CD8-positive, alpha-beta memory T cell (primary cell): ENCODE data around the gene BZW2. TPM values are rescaled to one million over a fixed set of nuclear protein-coding genes. Genes with fewer than 3 reads are reported as not detected.

Experiments used
- CTCF ChIA-PET: fragments of 350-600 bp; sonication (Branson Sonifier 250); formaldehyde crosslinking; loops from one replicate; lab custom pipeline; 2021; ENCODE audit warnings: antibody characterized with exemption; lab: Charles Lee
- POLR2A ChIA-PET: fragments of 350-600 bp; sonication (Branson Sonifier 250); formaldehyde crosslinking; loops from one replicate; lab custom pipeline; 2021; ENCODE audit warnings: antibody characterized with exemption; lab: Charles Lee
- DNase-seq, 5 donors: peaks; one replicate each; pipeline versions ENCODE4 v3.0.0 to v3.0.0-alpha.2; 2020 to 2022; ENCODE audit warnings: mixed read lengths in 1 of 5
- H3K27ac ChIP-seq: one replicate; pipeline ENCODE4 v1.7.0; 2013; ENCODE audit warnings: low read depth, mild to moderate bottlenecking, low read length, moderate library complexity
- H3K27me3 ChIP-seq: 2 replicates; pipeline ENCODE4 v1.7.0; 2013; ENCODE audit warnings: low read length, mild to moderate bottlenecking; ENCODE audit not compliant: insufficient read depth, poor library complexity, severe bottlenecking
- H3K36me3 ChIP-seq: 2 replicates; pipeline ENCODE4 v1.7.0; 2013; ENCODE audit warnings: mild to moderate bottlenecking, low read length, moderate library complexity; ENCODE audit not compliant: insufficient read depth
- H3K4me1 ChIP-seq: 2 replicates; pipeline ENCODE4 v1.7.0; 2013; ENCODE audit warnings: mild to moderate bottlenecking, low read length, moderate library complexity; ENCODE audit not compliant: insufficient read depth
- H3K4me3 ChIP-seq: 2 replicates; pipeline ENCODE4 v1.7.0; 2013; ENCODE audit warnings: mild to moderate bottlenecking, low read length
- H3K9me3 ChIP-seq: 2 replicates; pipeline ENCODE4 v1.7.0; 2013; ENCODE audit warnings: mild to moderate bottlenecking, low read length
- H3K27ac Mint-ChIP-seq, 8 donors: one replicate each; pipeline ENCODE4 v1.8.0; 2020 to 2021; ENCODE audit warnings: mixed read lengths in 8 of 8, mild to moderate bottlenecking in 6 of 8, inconsistent platforms in 3 of 8, moderate library complexity in 3 of 8
- H3K27me3 Mint-ChIP-seq, 2 donors: one replicate each; pipeline ENCODE4 v1.8.0; 2020 to 2021; ENCODE audit warnings: mixed read lengths in 2 of 2, mild to moderate bottlenecking in 1 of 2, moderate library complexity in 1 of 2
- H3K36me3 Mint-ChIP-seq, 3 donors: one replicate each; pipeline ENCODE4 v1.8.0; 2020 to 2021; ENCODE audit warnings: mixed read lengths in 3 of 3, inconsistent platforms in 1 of 3, mild to moderate bottlenecking in 1 of 3
- H3K4me1 Mint-ChIP-seq, 3 donors: one replicate each; pipeline ENCODE4 v1.8.0; 2020 to 2021; ENCODE audit warnings: mixed read lengths in 3 of 3, inconsistent platforms in 1 of 3, mild to moderate bottlenecking in 1 of 3
- H3K4me3 Mint-ChIP-seq, 7 donors: one replicate each; pipeline ENCODE4 v1.8.0; 2020 to 2021; ENCODE audit warnings: mixed read lengths in 7 of 7, mild to moderate bottlenecking in 6 of 7, moderate library complexity in 4 of 7, inconsistent platforms in 2 of 7
- H3K9me3 Mint-ChIP-seq, 5 donors: one replicate each; pipeline ENCODE4 v1.8.0; 2020 to 2022; ENCODE audit warnings: mixed read lengths in 5 of 5, mild to moderate bottlenecking in 3 of 5, moderate library complexity in 2 of 5, inconsistent platforms in 1 of 5
- polyA plus RNA-seq: library from polyadenylated mRNA; unstranded; fragments of 300-500 nt; fragmentation: Illumina TruSeq; gene quantifications from one replicate; pipeline ENCODE4 v1.2.3, GENCODE V29; 2021
- total RNA-seq, 2 experiments: library from RNA; stranded (reverse); gene quantifications; one replicate each; pipeline ENCODE4 v1.2.3, GENCODE V29; 2021

The BZW2 gene
- total and polyA plus RNA-seq, 3 experiments from 2014 or later, result 52.9 to 136 (median 128) TPM

- Mint-ChIP-seq H3K4me1 (peaks cover 0 to 7% (median 0%) of the 10 kb centered on the region in 3 donors), H3K27ac (no peak overlapping the region), H3K36me3 (peaks cover 6 to 12% (median 7%) of the 10 kb centered on the region in 3 donors), H3K4me3 (no peak overlapping the region), H3K9me3 (no peaks in the 10 kb centered on the region), H3K27me3 (no peaks in the 10 kb centered on the region)
- Histone ChIP-seq H3K4me3 (no peak overlapping the region), H3K9me3 (no peaks in the 10 kb centered on the region), H3K27ac (no peak overlapping the region), H3K36me3 (no peaks in the 10 kb centered on the region), H3K27me3 (no peaks in the 10 kb centered on the region), H3K4me1 (no peaks in the 10 kb centered on the region)
- DNase-seq, result no peak
- ChIA-PET POLR2A (no interaction called here), CTCF (no interaction called here)
Measured at GRCh38 chr7:16712916-16713315, 66.9 kb downstream of the BZW2 start.

GRCh38 chr7:16715928-16716327 lies 69.9 kb downstream of the BZW2 start:
- Mint-ChIP-seq H3K4me3 (no peak overlapping the region), H3K27me3 (no peaks in the 10 kb centered on the region), H3K27ac (no peak overlapping the region), H3K4me1 (peaks cover 0 to 7% (median 0%) of the 10 kb centered on the region in 3 donors), H3K36me3 (peaks cover 3 to 7% (median 7%) of the 10 kb centered on the region in 3 donors), H3K9me3 (no peaks in the 10 kb centered on the region)
- H3K27ac ChIP-seq, result no peak overlapping the region
- no peaks in the 10 kb centered on the region for H3K4me1 ChIP-seq
- ChIA-PET CTCF (no interaction called here), POLR2A (no interaction called here)
- H3K27me3 ChIP-seq, result no peaks in the 10 kb centered on the region
- H3K9me3 ChIP-seq, result no peaks in the 10 kb centered on the region
- H3K4me3 ChIP-seq, result no peak overlapping the region
- DNase-seq, result no peak
- no peaks in the 10 kb centered on the region for H3K36me3 ChIP-seq

- no peak for DNase-seq
- H3K4me3 ChIP-seq, result no peak overlapping the region
- Mint-ChIP-seq H3K4me3 (no peak overlapping the region), H3K4me1 (no peaks in the 10 kb centered on the region), H3K36me3 (peaks cover 0 to 4% (median 3%) of the 10 kb centered on the region in 3 donors), H3K9me3 (no peaks in the 10 kb centered on the region), H3K27me3 (no peaks in the 10 kb centered on the region), H3K27ac (no peak overlapping the region)
- H3K27me3 ChIP-seq, result no peaks in the 10 kb centered on the region
- H3K9me3 ChIP-seq, result no peaks in the 10 kb centered on the region
- CTCF ChIA-PET, result no interaction called here
- no peaks in the 10 kb centered on the region for H3K4me1 ChIP-seq
- H3K36me3 ChIP-seq, result no peaks in the 10 kb centered on the region
- no peak overlapping the region for H3K27ac ChIP-seq
- POLR2A ChIA-PET, result no interaction called here
Measured at GRCh38 chr7:16718111-16718656, 72.2 kb downstream of the BZW2 start.

- Histone ChIP-seq H3K9me3 (no peaks in the 10 kb centered on the region), H3K27me3 (no peaks in the 10 kb centered on the region), H3K4me1 (no peaks in the 10 kb centered on the region), H3K4me3 (no peak overlapping the region), H3K27ac (no peak overlapping the region), H3K36me3 (no peaks in the 10 kb centered on the region)
- ChIA-PET CTCF (no interaction called here), POLR2A (no interaction called here)
- H3K9me3 Mint-ChIP-seq, result no peaks in the 10 kb centered on the region
- H3K4me1 Mint-ChIP-seq, result no peaks in the 10 kb centered on the region
- no peak overlapping the region for H3K4me3 Mint-ChIP-seq
- DNase-seq, result no peak
- no peak overlapping the region for H3K27ac Mint-ChIP-seq
- no peaks in the 10 kb centered on the region for H3K27me3 Mint-ChIP-seq
- peaks cover 0 to 4% (median 3%) of the 10 kb centered on the region in 3 donors for H3K36me3 Mint-ChIP-seq
Measured at GRCh38 chr7:16719699-16720098, 73.7 kb downstream of the BZW2 start.

GRCh38 chr7:16721541-16721940 lies 75.6 kb downstream of the BZW2 start:
- ChIA-PET POLR2A (no interaction called here), CTCF (no interaction called here)
- no peak for DNase-seq
- H3K9me3 Mint-ChIP-seq, result no peaks in the 10 kb centered on the region
- H3K4me3 Mint-ChIP-seq, result no peak overlapping the region
- no peaks in the 10 kb centered on the region for H3K27me3 Mint-ChIP-seq
- H3K4me1 ChIP-seq, result no peaks in the 10 kb centered on the region
- no peak overlapping the region for H3K27ac ChIP-seq
- H3K36me3 ChIP-seq, result no peaks in the 10 kb centered on the region
- no peaks in the 10 kb centered on the region for H3K27me3 ChIP-seq
- no peak overlapping the region for H3K4me3 ChIP-seq
- no peaks in the 10 kb centered on the region for H3K9me3 ChIP-seq
- H3K27ac Mint-ChIP-seq, result no peak overlapping the region
- H3K4me1 Mint-ChIP-seq, result no peaks in the 10 kb centered on the region
- peaks cover 0 to 2% (median 0%) of the 10 kb centered on the region in 3 donors for H3K36me3 Mint-ChIP-seq

GRCh38 chr7:16724344-16724743 lies 78.4 kb downstream of the BZW2 start:
- CTCF ChIA-PET, result no interaction called here
- H3K27ac Mint-ChIP-seq, result no peak overlapping the region
- no peaks in the 10 kb centered on the region for H3K9me3 ChIP-seq

GRCh38 chr7:16726189-16726588 lies 80.2 kb downstream of the BZW2 start:
- Histone ChIP-seq H3K4me1 (no peaks in the 10 kb centered on the region), H3K36me3 (no peaks in the 10 kb centered on the region), H3K27me3 (no peaks in the 10 kb centered on the region), H3K4me3 (no peak overlapping the region), H3K27ac (no peak overlapping the region), H3K9me3 (no peaks in the 10 kb centered on the region)
- Mint-ChIP-seq H3K9me3 (no peaks in the 10 kb centered on the region), H3K4me3 (no peak overlapping the region), H3K4me1 (no peaks in the 10 kb centered on the region), H3K27me3 (peaks cover 0 to 1% of the 10 kb centered on the region in 2 donors), H3K36me3 (peaks cover 0 to 4% (median 3%) of the 10 kb centered on the region in 3 donors), H3K27ac (no peak overlapping the region)
- DNase-seq, result no peak
- POLR2A ChIA-PET, result no interaction called here
- CTCF ChIA-PET, result no interaction called here

More at GRCh38 chr7:16724344-16724743, 78.4 kb downstream of the BZW2 start:
- POLR2A ChIA-PET, result no interaction called here
- peaks cover 0 to 1% of the 10 kb centered on the region in 2 donors for H3K27me3 Mint-ChIP-seq
- peaks cover 0 to 4% (median 0%) of the 10 kb centered on the region in 3 donors for H3K36me3 Mint-ChIP-seq
- no peaks in the 10 kb centered on the region for H3K9me3 Mint-ChIP-seq
- no peaks in the 10 kb centered on the region for H3K4me1 ChIP-seq
- no peaks in the 10 kb centered on the region for H3K4me1 Mint-ChIP-seq
- no peak overlapping the region for H3K4me3 ChIP-seq
- no peak overlapping the region for H3K4me3 Mint-ChIP-seq
- H3K27me3 ChIP-seq, result no peaks in the 10 kb centered on the region
- no peak for DNase-seq
- no peak overlapping the region for H3K27ac ChIP-seq
- no peaks in the 10 kb centered on the region for H3K36me3 ChIP-seq

GRCh38 chr7:16727736-16728135 lies 81.8 kb downstream of the BZW2 start:
- Histone ChIP-seq H3K4me3 (no peak overlapping the region), H3K27ac (no peak overlapping the region), H3K36me3 (no peaks in the 10 kb centered on the region), H3K9me3 (no peaks in the 10 kb centered on the region), H3K27me3 (no peaks in the 10 kb centered on the region), H3K4me1 (no peaks in the 10 kb centered on the region)
- Mint-ChIP-seq H3K27ac (no peak overlapping the region), H3K36me3 (peaks cover 0 to 5% (median 4%) of the 10 kb centered on the region in 3 donors), H3K4me1 (no peaks in the 10 kb centered on the region), H3K27me3 (peaks cover 0 to 3% of the 10 kb centered on the region in 2 donors), H3K4me3 (no peak overlapping the region), H3K9me3 (no peaks in the 10 kb centered on the region)
- DNase-seq, result no peak
- ChIA-PET CTCF (no interaction called here), POLR2A (no interaction called here)
